ENCODE data around the gene RERG.
"Not testable (repeated sequence)": the region's sequence is repeated elsewhere in the genome, so short reads cannot be mapped to it uniquely, and the experiment has no call there.

The RERG gene

GRCh38 chr12:15220915-15221885 is at the start of gene RERG:
Gene RERG (minus strand): TSS chr12:15221417. CDS start chr12:15217489, 3,928 bp downstream.
- peak; percentile 73 for DNase-seq (ENCODE audit: low spot score)

GRCh38 chr12:15270591-15270990 is 49.4 kb upstream of the RERG start:
- no peak for DNase-seq (ENCODE audit: low spot score)

- peak; percentile 43 for DNase-seq (ENCODE audit: low spot score)
Measured at GRCh38 chr12:15268927-15269552, 47.8 kb upstream of the RERG start.

- DNase-seq (ENCODE audit: low spot score): no peak
Measured at GRCh38 chr12:15268309-15268708, 47.1 kb upstream of the RERG start.

- no peak for DNase-seq (ENCODE audit: low spot score)
Measured at GRCh38 chr12:15265875-15266274, 44.7 kb upstream of the RERG start.

- DNase-seq (ENCODE audit: low spot score): no peak
Measured at GRCh38 chr12:15256761-15257160, 35.5 kb upstream of the RERG start.

GRCh38 chr12:15253990-15254389 is 32.8 kb upstream of the RERG start:
- no peak for DNase-seq (ENCODE audit: low spot score)

- DNase-seq (ENCODE audit: low spot score): no peak
Measured at GRCh38 chr12:15244926-15245325, 23.7 kb upstream of the RERG start.

- DNase-seq (ENCODE audit: low spot score): no peak
Measured at GRCh38 chr12:15244341-15244740, 23.1 kb upstream of the RERG start.

- no peak for DNase-seq (ENCODE audit: low spot score)
Measured at GRCh38 chr12:15243102-15243501, 21.9 kb upstream of the RERG start.

- DNase-seq (ENCODE audit: low spot score): no peak
Measured at GRCh38 chr12:15240898-15241297, 19.7 kb upstream of the RERG start.

GRCh38 chr12:15234508-15234907 is 13.3 kb upstream of the RERG start:
- no peak for DNase-seq (ENCODE audit: low spot score)

GRCh38 chr12:15234011-15234410 is 12.8 kb upstream of the RERG start:
- DNase-seq (ENCODE audit: low spot score): no peak

GRCh38 chr12:15232959-15233358 is 11.7 kb upstream of the RERG start:
- DNase-seq (ENCODE audit: low spot score): no peak

- DNase-seq (ENCODE audit: low spot score): no peak
Measured at GRCh38 chr12:15231493-15231892, 10.3 kb upstream of the RERG start.

- no peak for DNase-seq (ENCODE audit: low spot score)
Measured at GRCh38 chr12:15230751-15231150, 9.5 kb upstream of the RERG start.

GRCh38 chr12:15230137-15230536 is 8.9 kb upstream of the RERG start:
- no peak for DNase-seq (ENCODE audit: low spot score)

GRCh38 chr12:15227004-15227679 is 5.9 kb upstream of the RERG start:
- peak; percentile 20 for DNase-seq (ENCODE audit: low spot score)

- not testable (repeated sequence) for DNase-seq (ENCODE audit: low spot score)
Measured at GRCh38 chr12:15225863-15226218, 4.6 kb upstream of the RERG start.

- DNase-seq (ENCODE audit: low spot score): no peak
Measured at GRCh38 chr12:15225136-15225862, 4.1 kb upstream of the RERG start.

- DNase-seq (ENCODE audit: low spot score): no peak
Measured at GRCh38 chr12:15222219-15222618, 1.0 kb upstream of the RERG start.

- DNase-seq (ENCODE audit: low spot score): no peak
Measured at GRCh38 chr12:15220451-15220850, 766 bp downstream of the RERG start.
